KMS-11 (cell line): ENCODE measurements around the gene DBI.
"Not testable (repeated sequence)": the region's sequence is repeated elsewhere in the genome, so short reads cannot be mapped to it uniquely, and the experiment has no call there.

Experiments
- H2AFZ ChIP-seq: fragments of 200-600 bp; sonication (generic); 2 replicates; pipeline ENCODE4 v1.6.1; 2016; ENCODE audit warnings: antibody characterized with exemption, mixed run types, low read depth
- H3K27ac ChIP-seq: fragments of 200-600 bp; sonication (generic); 2 replicates; pipeline ENCODE4 v1.6.1; 2016; ENCODE audit warnings: mild to moderate bottlenecking, mixed run types
- H3K27me3 ChIP-seq: fragments of 200-600 bp; sonication (generic); 2 replicates; pipeline ENCODE4 v1.6.1; 2017; ENCODE audit warnings: mild to moderate bottlenecking, low read depth, mixed run types, moderate library complexity; ENCODE audit not compliant: insufficient read depth
- H3K36me3 ChIP-seq: fragments of 200-600 bp; sonication (generic); 2 replicates; pipeline ENCODE4 v1.6.1; 2017; ENCODE audit warnings: mild to moderate bottlenecking, mixed run types; ENCODE audit not compliant: insufficient read depth
- H3K4me1 ChIP-seq: fragments of 200-600 bp; sonication (generic); 2 replicates; pipeline ENCODE4 v1.6.1; 2016; ENCODE audit warnings: mild to moderate bottlenecking, low read depth, mixed run types; ENCODE audit not compliant: poor library complexity, severe bottlenecking
- H3K4me2 ChIP-seq: fragments of 200-600 bp; sonication (generic); 2 replicates; pipeline ENCODE4 v1.7.0; 2016; ENCODE audit warnings: mild to moderate bottlenecking, mixed run types
- H3K4me3 ChIP-seq: fragments of 200-600 bp; sonication (generic); IDR thresholded peaks from 2 replicates; pipeline ENCODE4 v1.6.1; 2017; ENCODE audit warnings: low read depth, low read length, mixed read lengths; ENCODE audit not compliant: insufficient read depth
- H3K79me2 ChIP-seq: fragments of 200-600 bp; sonication (generic); 2 replicates; pipeline ENCODE4 v1.6.1; 2016; ENCODE audit warnings: low read depth, mixed run types; ENCODE audit not compliant: insufficient read depth
- H3K9ac ChIP-seq: fragments of 200-600 bp; sonication (generic); 2 replicates; pipeline ENCODE4 v1.6.1; 2016; ENCODE audit warnings: mild to moderate bottlenecking, mixed run types
- H4K20me1 ChIP-seq: fragments of 200-600 bp; sonication (generic); 2 replicates; pipeline ENCODE4 v1.6.1; 2016; ENCODE audit warnings: mild to moderate bottlenecking, mixed run types; ENCODE audit not compliant: insufficient read depth
- TF ChIP-seq, protein P1 (sequence below): fragments of 200-600 bp; sonication (generic); conservative IDR thresholded peaks from 2 replicates; pipeline ENCODE4 v1.6.1; 2017; ENCODE audit warnings: low read depth, mild to moderate bottlenecking, antibody characterized with exemption, low read length, moderate library complexity, mixed read lengths

The DBI gene

DNA sequence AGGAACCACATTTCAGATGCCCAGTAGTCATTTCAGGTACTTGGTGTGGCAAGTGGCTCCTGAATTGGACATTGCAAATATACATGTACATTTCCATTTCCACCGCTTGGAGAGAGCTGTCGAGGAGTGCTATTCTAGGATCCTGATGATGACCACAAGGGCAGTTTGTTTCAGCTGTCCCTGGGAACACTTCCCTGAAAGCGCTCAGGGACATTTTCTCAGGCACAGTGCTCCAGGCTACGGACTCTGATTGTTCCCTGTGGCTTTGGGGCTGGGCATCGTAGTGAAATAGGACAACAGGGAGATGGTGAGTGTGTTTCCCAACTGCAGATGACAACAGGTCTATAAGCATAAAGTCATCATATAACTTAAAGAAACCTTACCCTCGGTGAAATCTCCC is 3.1 kb downstream of the DBI start:
- Histone ChIP-seq H3K79me2 (peaks cover 24% of the 10 kb centered on the region; the same call in 1 of the 2 replicates), H4K20me1 (no peaks in the 10 kb centered on the region), H3K4me3 (no peak overlapping the region), H3K4me2 (no peak overlapping the region), H3K4me1 (peaks cover 10% of the 10 kb centered on the region), H2AFZ (no peak overlapping the region), H3K27ac (no peak overlapping the region), H3K9ac (no peak overlapping the region), H3K36me3 (0 out of 2 replicates have a peak, but pooled peaks cover 3% of the 10 kb centered on the region), H3K27me3 (no peaks in the 10 kb centered on the region)
- TF ChIP-seq, protein P1, sequence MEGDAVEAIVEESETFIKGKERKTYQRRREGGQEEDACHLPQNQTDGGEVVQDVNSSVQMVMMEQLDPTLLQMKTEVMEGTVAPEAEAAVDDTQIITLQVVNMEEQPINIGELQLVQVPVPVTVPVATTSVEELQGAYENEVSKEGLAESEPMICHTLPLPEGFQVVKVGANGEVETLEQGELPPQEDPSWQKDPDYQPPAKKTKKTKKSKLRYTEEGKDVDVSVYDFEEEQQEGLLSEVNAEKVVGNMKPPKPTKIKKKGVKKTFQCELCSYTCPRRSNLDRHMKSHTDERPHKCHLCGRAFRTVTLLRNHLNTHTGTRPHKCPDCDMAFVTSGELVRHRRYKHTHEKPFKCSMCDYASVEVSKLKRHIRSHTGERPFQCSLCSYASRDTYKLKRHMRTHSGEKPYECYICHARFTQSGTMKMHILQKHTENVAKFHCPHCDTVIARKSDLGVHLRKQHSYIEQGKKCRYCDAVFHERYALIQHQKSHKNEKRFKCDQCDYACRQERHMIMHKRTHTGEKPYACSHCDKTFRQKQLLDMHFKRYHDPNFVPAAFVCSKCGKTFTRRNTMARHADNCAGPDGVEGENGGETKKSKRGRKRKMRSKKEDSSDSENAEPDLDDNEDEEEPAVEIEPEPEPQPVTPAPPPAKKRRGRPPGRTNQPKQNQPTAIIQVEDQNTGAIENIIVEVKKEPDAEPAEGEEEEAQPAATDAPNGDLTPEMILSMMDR: no peak

DNA sequence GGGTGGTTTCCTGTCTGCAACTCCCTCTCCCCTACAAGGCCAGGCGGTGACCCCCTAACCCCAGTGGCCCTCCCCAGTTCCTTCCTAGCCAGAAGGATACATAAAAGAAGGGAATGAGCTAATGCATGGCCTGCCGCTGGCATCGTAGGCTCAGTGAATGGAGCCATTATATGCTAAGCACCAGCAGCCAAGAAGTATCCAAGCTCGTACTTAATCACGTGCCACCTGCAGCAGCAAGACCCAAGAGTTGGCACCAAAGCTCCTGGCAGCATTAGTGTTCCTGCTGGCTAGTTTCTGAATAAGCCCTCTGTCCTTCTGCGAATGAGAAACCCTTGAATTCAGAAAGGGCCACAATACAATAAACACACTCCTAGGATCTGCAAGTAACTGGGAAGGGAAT is 4.3 kb downstream of the DBI start:
- Histone ChIP-seq H2AFZ (no peak overlapping the region), H3K36me3 (0 out of 2 replicates have a peak, but pooled peaks cover 3% of the 10 kb centered on the region), H3K27ac (no peak overlapping the region), H3K4me3 (no peak overlapping the region), H3K79me2 (peaks cover 14% of the 10 kb centered on the region; the same call in 1 of the 2 replicates), H3K4me2 (no peak overlapping the region), H3K4me1 (no peaks in the 10 kb centered on the region), H3K27me3 (no peaks in the 10 kb centered on the region), H3K9ac (no peak overlapping the region), H4K20me1 (no peaks in the 10 kb centered on the region)
- TF ChIP-seq, protein P1: no peak

DNA sequence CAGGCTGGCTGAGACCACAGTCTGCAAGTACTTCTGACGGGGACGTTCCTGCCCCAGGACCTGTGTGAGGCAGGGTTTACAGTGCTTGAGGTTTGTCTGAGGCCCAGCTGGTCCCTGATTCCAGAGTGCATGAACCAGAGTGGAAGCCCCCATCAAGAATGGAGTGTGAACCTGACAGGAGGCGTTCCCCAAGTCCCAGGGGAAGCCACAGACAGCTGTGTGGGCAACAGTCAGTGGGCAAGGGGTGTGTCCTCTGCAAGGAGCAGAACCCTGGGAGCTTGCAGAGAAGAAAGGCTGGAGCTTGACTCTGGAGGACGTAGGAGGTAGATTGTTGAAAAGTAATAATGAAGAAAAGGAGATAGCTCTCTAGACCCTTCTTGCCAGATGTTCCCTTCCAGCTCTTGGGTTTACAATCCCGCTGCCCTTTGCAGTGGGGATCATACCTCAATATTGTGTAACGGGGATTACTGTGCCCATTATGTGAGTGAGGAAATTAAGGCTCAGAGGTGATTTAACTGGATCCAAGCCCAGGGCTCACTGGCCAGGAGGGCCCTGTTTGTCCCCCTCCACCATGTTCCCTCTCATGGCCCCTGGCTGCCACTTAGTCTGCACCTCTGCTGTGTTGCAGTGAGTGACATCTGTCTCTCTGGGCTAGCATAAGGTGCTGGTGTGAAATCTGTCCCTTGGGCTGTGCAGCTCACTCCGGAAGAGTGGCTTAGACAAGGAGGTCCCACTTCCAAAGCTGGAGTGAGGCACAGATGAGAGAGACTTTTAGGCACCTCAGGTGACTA is 6.2 kb downstream of the DBI start:
- peaks cover 5% of the 10 kb centered on the region; the same call in 1 of the 2 replicates for H3K79me2 ChIP-seq
- H3K27ac ChIP-seq: no peak overlapping the region
- H3K9ac ChIP-seq: no peak overlapping the region
- no peaks in the 10 kb centered on the region for H3K27me3 ChIP-seq
- H3K4me3 ChIP-seq: no peak overlapping the region
- H4K20me1 ChIP-seq: no peaks in the 10 kb centered on the region
- H3K4me2 ChIP-seq: no peak overlapping the region
- TF ChIP-seq, protein P1: no peak
- H2AFZ ChIP-seq: no peak overlapping the region
- H3K36me3 ChIP-seq: 0 out of 2 replicates have a peak, but pooled peaks cover 3% of the 10 kb centered on the region
- no peaks in the 10 kb centered on the region for H3K4me1 ChIP-seq

DNA sequence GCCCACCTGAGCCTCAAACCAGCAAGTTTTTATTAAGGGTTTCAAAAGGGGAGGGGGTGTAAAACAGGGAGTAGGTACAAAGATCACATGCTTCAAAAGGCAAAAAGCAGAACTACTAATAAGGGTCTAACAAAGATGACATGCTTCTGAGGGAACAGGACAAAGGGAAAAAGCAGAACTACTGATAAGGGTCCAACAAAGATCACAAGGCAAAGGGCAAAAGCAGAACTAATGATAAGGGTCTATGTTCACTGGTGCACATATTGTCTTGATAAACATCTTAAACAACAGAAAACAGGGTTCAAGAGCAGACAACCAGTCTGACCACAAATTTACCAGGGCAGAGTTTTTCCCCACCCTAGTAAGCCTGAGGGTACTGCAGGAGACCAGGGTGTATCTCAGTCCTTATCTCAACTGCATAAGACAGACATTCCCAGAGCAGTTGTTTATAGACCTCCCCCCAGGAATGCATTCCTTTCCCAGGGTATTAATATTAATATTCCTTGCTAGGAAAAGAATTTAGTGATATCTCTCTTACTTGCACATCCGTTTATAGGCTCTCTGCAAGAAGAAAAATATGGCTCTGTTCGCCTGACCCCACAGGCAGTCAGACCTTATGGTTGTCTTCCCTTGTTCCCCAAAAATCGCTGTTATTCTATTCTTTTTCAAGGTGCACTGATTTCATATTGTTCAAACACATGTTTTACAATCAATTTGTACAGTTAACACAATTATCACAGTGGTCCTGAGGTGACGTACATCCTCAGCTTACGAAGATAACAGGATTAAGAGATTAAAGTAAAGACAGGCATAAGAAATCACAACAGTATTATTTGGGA is 7.3 kb downstream of the DBI start:
- H3K27me3 ChIP-seq, H4K20me1 ChIP-seq, H3K4me1 ChIP-seq, H3K36me3 ChIP-seq, H3K9ac ChIP-seq, H3K4me2 ChIP-seq, H2AFZ ChIP-seq, H3K27ac ChIP-seq, H3K4me3 ChIP-seq, H3K79me2 ChIP-seq: not testable (repeated sequence)

DNA sequence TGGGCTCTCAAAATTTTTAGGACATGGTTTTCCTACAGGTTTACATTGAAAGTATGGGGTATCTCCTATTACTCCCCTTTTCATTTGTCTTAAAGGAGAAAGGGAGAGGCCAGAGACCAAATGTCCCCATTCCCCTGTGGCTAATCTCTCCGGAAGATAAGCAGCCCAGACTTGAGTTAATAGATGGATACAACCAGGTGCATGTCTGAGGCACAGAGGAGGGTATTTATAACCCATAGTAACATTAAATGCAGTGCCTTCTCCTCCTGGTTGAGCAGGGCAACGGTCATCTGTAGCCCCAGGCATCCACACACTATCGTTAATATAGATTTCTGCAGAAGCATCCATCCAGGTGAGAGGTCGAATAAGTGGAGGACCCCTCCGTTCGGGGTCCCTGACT is 9.6 kb downstream of the DBI start:
- H3K27ac ChIP-seq, H3K79me2 ChIP-seq, H3K4me1 ChIP-seq, H3K27me3 ChIP-seq, H3K9ac ChIP-seq, H3K4me3 ChIP-seq, H3K4me2 ChIP-seq, H4K20me1 ChIP-seq, H3K36me3 ChIP-seq, H2AFZ ChIP-seq: not testable (repeated sequence)
